Measurements from ENCODE around the gene NUP37. TPM values are rescaled to one million over a fixed set of nuclear protein-coding genes. Genes with fewer than 3 reads are reported as not detected.

Gene NUP37
- total and polyA plus RNA-seq, 2 of the 8 experiments (the other 6 are each of a cell fraction or from before 2014, with no cell fraction given) = 53.5 to 71.0 TPM

DNA sequence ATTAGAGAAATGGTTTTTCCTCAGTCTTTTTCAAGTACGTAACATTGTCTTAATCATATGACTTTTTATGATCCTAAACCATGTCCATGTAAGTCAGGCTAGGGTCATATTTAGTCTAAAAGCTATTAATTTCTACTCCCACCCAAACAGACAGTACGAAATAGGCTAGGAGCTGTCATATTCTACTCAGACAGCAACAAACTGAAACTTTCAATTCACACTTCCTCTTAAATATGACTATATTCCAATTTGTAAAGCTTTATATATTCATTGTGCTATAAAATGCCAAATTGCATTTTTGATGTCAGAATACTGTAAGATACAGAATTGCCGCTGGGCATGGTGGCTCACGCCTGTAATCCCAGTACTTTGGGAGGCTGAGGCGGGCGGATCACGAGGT lies 3.5 kb downstream of the NUP37 start (continued):
- TF ChIP-seq SP2 (IDR thresholded peaks at IDR 0.05; ENCODE audit: low read length) = no peak
- TF ChIP-seq MAFK (IDR thresholded peaks at IDR 0.05; ENCODE audit: low read depth, low read length) = no peak
- TF ChIP-seq CREB1 (IDR thresholded peaks at IDR 0.05) = no peak
